DOHH2 (cell line): ENCODE data around the gene EXOC6B.

Experiments used
- EZH2phosphoT487 ChIP-seq: fragments of 200-600 bp; sonication (generic); IDR thresholded peaks from 2 replicates; pipeline ENCODE4 v1.6.1; 2017; ENCODE audit warnings: borderline replicate concordance, mild to moderate bottlenecking, antibody characterized with exemption, low read length, moderate library complexity, mixed read lengths
- TF ChIP-seq, protein P1 (sequence below): fragments of 200-600 bp; sonication (generic); IDR thresholded peaks from one replicate; pipeline ENCODE4 v1.5.1; 2014; ENCODE audit warnings: antibody characterized with exemption, mild to moderate bottlenecking, low read depth, low read length; ENCODE audit not compliant: poor library complexity, severe bottlenecking

DNA sequence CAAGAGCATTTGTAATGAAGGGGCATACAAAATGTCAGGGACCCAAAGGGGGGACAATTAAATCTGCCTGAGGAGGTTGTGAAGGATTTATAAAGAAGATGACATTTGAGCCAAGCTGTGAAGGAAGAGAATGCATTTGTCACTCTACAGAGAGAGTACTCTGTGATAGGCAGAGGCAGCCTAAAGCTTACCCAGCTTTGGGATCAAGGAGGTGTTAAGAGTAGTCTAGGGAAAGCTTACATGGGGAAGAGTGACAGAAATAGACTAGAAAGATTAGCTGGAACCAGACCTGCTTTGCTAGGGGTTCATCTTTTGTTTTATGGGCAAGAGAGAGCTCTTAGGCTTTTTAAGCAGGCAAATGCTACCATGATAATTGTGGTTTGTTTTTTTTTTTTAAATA, 509.1 kb downstream of the EXOC6B start:
- TF ChIP-seq, protein P1, sequence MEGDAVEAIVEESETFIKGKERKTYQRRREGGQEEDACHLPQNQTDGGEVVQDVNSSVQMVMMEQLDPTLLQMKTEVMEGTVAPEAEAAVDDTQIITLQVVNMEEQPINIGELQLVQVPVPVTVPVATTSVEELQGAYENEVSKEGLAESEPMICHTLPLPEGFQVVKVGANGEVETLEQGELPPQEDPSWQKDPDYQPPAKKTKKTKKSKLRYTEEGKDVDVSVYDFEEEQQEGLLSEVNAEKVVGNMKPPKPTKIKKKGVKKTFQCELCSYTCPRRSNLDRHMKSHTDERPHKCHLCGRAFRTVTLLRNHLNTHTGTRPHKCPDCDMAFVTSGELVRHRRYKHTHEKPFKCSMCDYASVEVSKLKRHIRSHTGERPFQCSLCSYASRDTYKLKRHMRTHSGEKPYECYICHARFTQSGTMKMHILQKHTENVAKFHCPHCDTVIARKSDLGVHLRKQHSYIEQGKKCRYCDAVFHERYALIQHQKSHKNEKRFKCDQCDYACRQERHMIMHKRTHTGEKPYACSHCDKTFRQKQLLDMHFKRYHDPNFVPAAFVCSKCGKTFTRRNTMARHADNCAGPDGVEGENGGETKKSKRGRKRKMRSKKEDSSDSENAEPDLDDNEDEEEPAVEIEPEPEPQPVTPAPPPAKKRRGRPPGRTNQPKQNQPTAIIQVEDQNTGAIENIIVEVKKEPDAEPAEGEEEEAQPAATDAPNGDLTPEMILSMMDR, result no peak
- TF ChIP-seq EZH2phosphoT487, result no peak
